Measurements from ENCODE around the gene ENTPD7.
"Not testable (repeated sequence)": the region's sequence is repeated elsewhere in the genome, so short reads cannot be mapped to it uniquely, and the experiment has no call there.

The ENTPD7 gene

GRCh38 chr10:99740260-99740659, 81.0 kb downstream of the ENTPD7 start:
- DNase-seq (ENCODE audit: low spot score), result no peak
- TF ChIP-seq, protein P1, sequence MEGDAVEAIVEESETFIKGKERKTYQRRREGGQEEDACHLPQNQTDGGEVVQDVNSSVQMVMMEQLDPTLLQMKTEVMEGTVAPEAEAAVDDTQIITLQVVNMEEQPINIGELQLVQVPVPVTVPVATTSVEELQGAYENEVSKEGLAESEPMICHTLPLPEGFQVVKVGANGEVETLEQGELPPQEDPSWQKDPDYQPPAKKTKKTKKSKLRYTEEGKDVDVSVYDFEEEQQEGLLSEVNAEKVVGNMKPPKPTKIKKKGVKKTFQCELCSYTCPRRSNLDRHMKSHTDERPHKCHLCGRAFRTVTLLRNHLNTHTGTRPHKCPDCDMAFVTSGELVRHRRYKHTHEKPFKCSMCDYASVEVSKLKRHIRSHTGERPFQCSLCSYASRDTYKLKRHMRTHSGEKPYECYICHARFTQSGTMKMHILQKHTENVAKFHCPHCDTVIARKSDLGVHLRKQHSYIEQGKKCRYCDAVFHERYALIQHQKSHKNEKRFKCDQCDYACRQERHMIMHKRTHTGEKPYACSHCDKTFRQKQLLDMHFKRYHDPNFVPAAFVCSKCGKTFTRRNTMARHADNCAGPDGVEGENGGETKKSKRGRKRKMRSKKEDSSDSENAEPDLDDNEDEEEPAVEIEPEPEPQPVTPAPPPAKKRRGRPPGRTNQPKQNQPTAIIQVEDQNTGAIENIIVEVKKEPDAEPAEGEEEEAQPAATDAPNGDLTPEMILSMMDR (IDR thresholded peaks at IDR 0.05; ENCODE audit: borderline replicate concordance, control extremely low read depth, extremely low read depth, insufficient read depth, missing control alignments), result no peak
- in situ Hi-C loops (cut with MboI; ENCODE audit: low sequenced_read_pairs, unreplicated experiment), result no loop called here

DNA sequence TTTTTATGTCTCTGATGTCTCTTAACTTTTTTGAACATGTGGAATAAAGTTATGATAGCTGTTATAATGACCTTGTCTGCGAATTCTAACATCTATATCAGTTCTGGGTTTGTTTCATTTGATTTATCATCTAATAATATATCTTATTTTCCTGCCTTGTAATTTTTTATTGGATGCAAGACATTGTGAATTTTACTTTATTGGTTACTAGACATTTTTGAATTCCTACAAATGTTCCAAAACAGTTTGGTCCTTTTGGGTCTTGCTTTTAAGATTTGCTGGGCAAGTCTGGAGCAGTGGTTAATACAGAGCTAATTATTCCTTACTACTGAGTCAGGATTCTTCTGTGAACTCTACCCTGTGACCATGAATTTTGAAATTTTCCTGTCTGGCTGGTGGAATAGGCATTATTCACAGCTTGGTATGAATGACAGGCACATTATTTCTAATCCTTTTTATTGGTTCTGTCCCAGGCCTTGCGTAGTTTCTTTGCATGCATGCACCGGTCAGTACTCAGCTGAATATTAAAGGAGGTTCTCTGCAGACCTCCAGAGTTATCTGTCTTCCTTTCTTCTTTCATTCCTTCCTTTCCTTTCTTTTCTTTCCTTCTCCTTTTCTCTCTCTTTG, 81.7 kb downstream of the ENTPD7 start:
- no peak for DNase-seq (ENCODE audit: low spot score)
- in situ Hi-C loops (cut with MboI; ENCODE audit: low sequenced_read_pairs, unreplicated experiment), result no loop called here
- TF ChIP-seq, protein P1 (IDR thresholded peaks at IDR 0.05; ENCODE audit: borderline replicate concordance, control extremely low read depth, extremely low read depth, insufficient read depth, missing control alignments), result no peak

- DNase-seq (ENCODE audit: low spot score), result no peak
- in situ Hi-C loops (cut with MboI; ENCODE audit: low sequenced_read_pairs, unreplicated experiment), result no loop called here
- TF ChIP-seq, protein P1 (IDR thresholded peaks at IDR 0.05; ENCODE audit: borderline replicate concordance, control extremely low read depth, extremely low read depth, insufficient read depth, missing control alignments), result no peak
Observed at GRCh38 chr10:99742254-99742653, 82.9 kb downstream of the ENTPD7 start.

- TF ChIP-seq, protein P1 (IDR thresholded peaks at IDR 0.05; ENCODE audit: borderline replicate concordance, control extremely low read depth, extremely low read depth, insufficient read depth, missing control alignments), result no peak
- DNase-seq (ENCODE audit: low spot score), result no peak
- in situ Hi-C loops (cut with MboI; ENCODE audit: low sequenced_read_pairs, unreplicated experiment), result no loop called here
Observed at GRCh38 chr10:99742701-99743100, 83.4 kb downstream of the ENTPD7 start.

DNA sequence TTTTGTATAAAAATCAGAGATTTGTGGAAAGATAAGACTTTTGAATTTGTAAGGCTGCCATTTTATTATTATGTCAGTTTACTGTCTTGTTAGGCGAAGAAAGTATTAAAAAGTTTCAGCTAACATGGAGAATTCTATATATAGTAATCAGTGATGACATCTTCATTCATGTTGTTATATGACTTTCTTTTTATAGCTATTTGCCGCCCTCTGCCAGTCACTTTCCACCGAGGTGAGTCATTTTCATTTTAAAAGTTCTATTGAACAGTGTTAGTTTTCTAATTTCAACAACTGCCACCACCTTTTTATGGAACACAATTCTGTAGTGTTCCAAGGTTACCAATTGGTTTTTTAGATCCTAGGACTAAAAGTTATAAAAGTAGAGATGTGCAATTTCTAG, 84.5 kb downstream of the ENTPD7 start:
- in situ Hi-C loops (cut with MboI; ENCODE audit: low sequenced_read_pairs, unreplicated experiment), result no loop called here
- no peak for DNase-seq (ENCODE audit: low spot score)
- TF ChIP-seq, protein P1 (IDR thresholded peaks at IDR 0.05; ENCODE audit: borderline replicate concordance, control extremely low read depth, extremely low read depth, insufficient read depth, missing control alignments), result no peak

DNA sequence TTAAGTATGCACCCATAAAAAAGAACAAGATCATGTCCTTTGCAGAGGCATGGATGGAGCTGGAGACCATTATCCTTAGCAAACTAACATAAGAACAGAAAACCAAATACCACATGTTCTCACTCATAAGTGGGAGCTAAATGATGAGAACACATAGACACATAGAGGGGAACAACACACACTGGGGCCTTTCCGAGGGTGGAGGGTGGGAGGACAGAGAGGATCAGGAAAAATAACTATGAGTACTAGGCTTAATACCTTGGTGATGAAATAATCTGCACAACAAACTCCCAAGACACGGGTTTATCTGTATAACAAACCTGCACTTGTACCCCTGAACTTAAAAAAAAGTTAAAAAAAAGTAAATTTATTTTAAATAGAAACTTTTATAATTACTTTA, 86.9 kb downstream of the ENTPD7 start:
- in situ Hi-C loops (cut with MboI; ENCODE audit: low sequenced_read_pairs, unreplicated experiment); DNase-seq (ENCODE audit: low spot score): not testable (repeated sequence)

DNA sequence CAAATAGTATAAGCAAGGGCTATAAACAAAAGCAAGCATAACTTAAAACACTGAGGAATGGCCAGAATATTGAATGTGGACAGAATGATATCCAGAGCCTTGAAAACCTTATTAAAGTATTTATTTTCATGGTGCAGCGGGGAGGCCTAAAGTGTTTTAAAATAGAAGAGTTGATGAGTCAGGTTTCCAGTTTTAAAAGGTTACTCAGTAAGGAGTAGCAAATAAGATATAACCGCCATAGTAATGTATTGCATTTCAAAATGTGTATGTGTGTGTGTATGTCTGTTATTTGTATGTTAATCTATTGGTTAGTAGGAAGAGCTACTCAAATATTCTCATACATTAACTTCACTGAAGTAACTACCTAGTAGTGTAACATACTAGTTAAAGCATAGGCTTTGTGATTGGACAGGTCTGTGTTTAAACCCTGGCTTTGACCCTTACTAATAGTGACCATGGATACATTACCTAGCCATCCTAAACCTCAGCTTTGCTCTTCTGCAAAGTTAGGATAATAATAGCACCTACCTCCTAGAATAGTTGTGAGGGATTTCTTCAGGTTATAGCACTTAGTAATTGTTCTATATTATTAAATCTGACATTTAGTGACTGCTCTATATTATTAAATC, 89.6 kb downstream of the ENTPD7 start:
- no peak for DNase-seq (ENCODE audit: low spot score)
- TF ChIP-seq, protein P1 (IDR thresholded peaks at IDR 0.05; ENCODE audit: borderline replicate concordance, control extremely low read depth, extremely low read depth, insufficient read depth, missing control alignments), result no peak
- in situ Hi-C loops (cut with MboI; ENCODE audit: low sequenced_read_pairs, unreplicated experiment), result no loop called here

Data from GM13976 (cell line).